HCEC 1CT (cell line): Measurements from ENCODE around the gene ARHGEF38.
"Not testable (repeated sequence)": the region's sequence is repeated elsewhere in the genome, so short reads cannot be mapped to it uniquely, and the experiment has no call there.

Source experiments
- DNase-seq: peaks from one replicate; pipeline ENCODE4 v3.0.0-alpha.2; 2017

Gene ARHGEF38

GRCh38 chr4:105719204-105719603, 166.8 kb downstream of the ARHGEF38 start:
- no peak for DNase-seq

- DNase-seq: no peak
These were observed 173.2 kb downstream of the ARHGEF38 start for GRCh38 chr4:105725623-105726022.

- not testable (repeated sequence) for DNase-seq
These were observed 177.5 kb downstream of the ARHGEF38 start for GRCh38 chr4:105729895-105730294.
